T-helper 17 cell (primary cell): Measurements from ENCODE around the gene STK17A. TPM values are rescaled to one million over a fixed set of nuclear protein-coding genes. Genes with fewer than 3 reads are reported as not detected.
A peak's percentile ranks its signal among the peaks of the same experiment; 100 is the strongest.
"Not testable (repeated sequence)": the region's sequence is repeated elsewhere in the genome, so short reads cannot be mapped to it uniquely, and the experiment has no call there.

Source experiments
- ATAC-seq: fragments of 150-1000 bp; cut with Tn5 transposase; 2 replicates; pipeline ENCODE4 v1.10.0; 2021; ENCODE audit warnings: mild to moderate bottlenecking, moderate library complexity
- DNase-seq, 3 donors: peaks; one replicate each; pipeline versions ENCODE4 v3.0.0 to v3.0.0-alpha.2; 2020 to 2021
- H3K9me3 ChIP-seq: one replicate; pipeline ENCODE4 v1.7.0; 2013; ENCODE audit warnings: low read length, mild to moderate bottlenecking; ENCODE audit not compliant: control insufficient read depth, poor library complexity, severe bottlenecking
- H3K27ac Mint-ChIP-seq: one replicate; pipeline ENCODE4 v1.8.0; 2022; ENCODE audit warnings: mild to moderate bottlenecking, moderate library complexity, mixed read lengths
- H3K27me3 Mint-ChIP-seq: one replicate; pipeline ENCODE4 v1.8.0; 2022; ENCODE audit warnings: mixed read lengths
- H3K36me3 Mint-ChIP-seq: one replicate; pipeline ENCODE4 v1.8.0; 2022; ENCODE audit warnings: low read depth, mixed read lengths
- H3K4me1 Mint-ChIP-seq: one replicate; pipeline ENCODE4 v1.8.0; 2022; ENCODE audit warnings: mild to moderate bottlenecking, mixed read lengths
- H3K4me3 Mint-ChIP-seq: one replicate; pipeline ENCODE4 v1.8.0; 2022; ENCODE audit warnings: mild to moderate bottlenecking, moderate library complexity, mixed read lengths
- total RNA-seq, 4 donors: library from RNA in 2 of 4; stranded (reverse) in 2 of 4; gene quantifications; one replicate each; pipeline ENCODE4 v1.2.3 and lab custom pipeline; 2022 to 2026

The STK17A gene
- total RNA-seq, 2 donors from 2014 or later, result 107 to 124 TPM

- DNase-seq (no peak), ATAC-seq (peak; percentile 74)
- Mint-ChIP-seq H3K4me1 (peaks cover 28% of the 10 kb centered on the region), H3K27me3 (peaks cover 17% of the 10 kb centered on the region), H3K4me3 (peak overlapping the region; percentile 86), H3K27ac (peak overlapping the region; percentile 74), H3K36me3 (no peaks in the 10 kb centered on the region)
- no peaks in the 10 kb centered on the region for H3K9me3 ChIP-seq
These were observed 28.5 kb upstream of the STK17A start for GRCh38 chr7:43554423-43554822.

DNA sequence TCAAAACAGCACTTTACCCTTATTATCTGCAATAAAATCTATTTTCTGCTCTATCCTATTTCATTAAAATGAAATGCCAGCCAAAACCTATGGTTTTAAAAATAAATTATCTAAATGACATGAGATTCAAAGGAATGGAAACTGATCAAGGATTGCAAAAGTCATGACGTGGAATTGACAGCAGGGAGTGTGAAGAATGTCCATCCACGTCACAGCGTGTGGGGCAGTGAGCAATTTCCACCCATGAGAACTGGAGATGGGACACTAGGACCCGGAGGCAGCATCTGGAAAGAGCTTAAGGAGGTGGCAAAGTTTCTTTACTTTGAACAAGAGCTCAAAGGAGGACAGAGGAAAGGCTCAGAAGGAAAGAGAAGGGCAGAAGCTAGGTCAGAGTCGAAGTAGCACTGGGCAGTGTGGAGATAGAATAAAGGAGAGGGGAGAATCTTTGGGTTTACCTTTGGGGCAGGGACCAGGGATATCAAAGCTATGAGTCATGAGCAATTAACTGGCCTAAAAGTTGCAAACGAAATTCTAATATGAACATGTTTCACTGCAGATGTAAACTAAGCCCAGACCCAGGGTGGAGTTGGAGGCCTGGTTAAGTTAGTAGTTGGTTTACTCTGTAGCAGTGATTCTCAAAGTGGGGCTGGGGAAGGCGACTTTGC lies 24.9 kb upstream of the STK17A start:
- H3K36me3 Mint-ChIP-seq, result no peaks in the 10 kb centered on the region
- H3K4me3 Mint-ChIP-seq, result no peak overlapping the region
- no peak overlapping the region for H3K27ac Mint-ChIP-seq
- H3K9me3 ChIP-seq, result no peaks in the 10 kb centered on the region
- peaks cover 29% of the 10 kb centered on the region for H3K27me3 Mint-ChIP-seq
- ATAC-seq, result no peak
- no peak for DNase-seq
- peaks cover 23% of the 10 kb centered on the region for H3K4me1 Mint-ChIP-seq

DNA sequence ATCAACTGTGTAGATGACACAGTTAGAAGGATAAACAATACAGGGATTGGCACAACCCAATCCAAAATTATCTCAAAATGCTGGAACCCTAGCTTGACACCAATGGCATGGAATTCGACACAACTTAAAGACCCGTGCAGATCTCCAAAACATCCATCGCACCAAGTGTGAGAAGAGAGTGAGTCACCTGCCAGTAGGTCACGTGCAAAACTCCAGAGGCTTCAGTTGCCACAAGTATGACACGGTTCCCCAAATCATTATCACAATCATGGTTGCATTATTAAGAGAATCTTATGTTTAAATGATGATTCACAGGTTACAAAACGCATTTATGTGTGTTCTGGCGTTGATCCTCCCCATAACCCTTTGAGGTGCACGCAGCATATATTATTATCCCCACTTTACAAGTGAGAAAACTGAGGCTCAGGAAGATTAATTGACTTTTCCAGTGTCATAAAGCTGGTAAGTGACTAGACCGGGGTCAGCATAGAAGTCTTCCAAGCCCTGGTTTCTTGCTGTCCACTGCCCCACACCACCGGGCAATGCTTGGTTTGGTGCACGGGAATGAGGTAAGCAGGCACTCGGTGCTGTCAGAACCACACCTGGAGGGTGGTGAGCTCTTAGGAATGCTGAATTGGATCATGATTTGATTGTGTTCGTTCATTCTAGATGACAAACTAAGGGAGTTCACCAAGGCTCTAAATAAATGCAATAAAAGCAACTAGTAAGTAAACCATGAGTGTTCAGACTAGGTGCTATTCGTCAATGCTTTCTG lies 23.6 kb upstream of the STK17A start:
- ATAC-seq (no peak), DNase-seq (no peak)
- Mint-ChIP-seq H3K27me3 (peaks cover 35% of the 10 kb centered on the region), H3K4me3 (no peak overlapping the region), H3K4me1 (peaks cover 15% of the 10 kb centered on the region), H3K27ac (no peak overlapping the region), H3K36me3 (no peaks in the 10 kb centered on the region)
- no peaks in the 10 kb centered on the region for H3K9me3 ChIP-seq

- Mint-ChIP-seq H3K4me1 (peaks cover 9% of the 10 kb centered on the region), H3K36me3 (no peaks in the 10 kb centered on the region), H3K27ac (no peak overlapping the region), H3K4me3 (no peak overlapping the region), H3K27me3 (peaks cover 30% of the 10 kb centered on the region)
- DNase-seq (no peak), ATAC-seq (no peak)
- no peaks in the 10 kb centered on the region for H3K9me3 ChIP-seq
These were observed 23.0 kb upstream of the STK17A start for GRCh38 chr7:43559946-43560335.

- H3K27me3 Mint-ChIP-seq, result peaks cover 33% of the 10 kb centered on the region
- H3K36me3 Mint-ChIP-seq, result peaks cover 2% of the 10 kb centered on the region
- no peaks in the 10 kb centered on the region for H3K9me3 ChIP-seq
- H3K4me1 Mint-ChIP-seq, result peaks cover 8% of the 10 kb centered on the region
- H3K27ac Mint-ChIP-seq, result no peak overlapping the region
- no peak for ATAC-seq
- no peak for DNase-seq
- H3K4me3 Mint-ChIP-seq, result no peak overlapping the region
These were observed 22.1 kb upstream of the STK17A start for GRCh38 chr7:43560742-43561330.

GRCh38 chr7:43562383-43562782 lies 20.5 kb upstream of the STK17A start:
- ATAC-seq, result no peak
- no peaks in the 10 kb centered on the region for H3K9me3 ChIP-seq
- Mint-ChIP-seq H3K27me3 (peaks cover 35% of the 10 kb centered on the region), H3K4me3 (no peak overlapping the region), H3K27ac (no peak overlapping the region), H3K4me1 (peaks cover 3% of the 10 kb centered on the region), H3K36me3 (peaks cover 2% of the 10 kb centered on the region)
- no peak for DNase-seq

GRCh38 chr7:43565786-43566185 lies 17.1 kb upstream of the STK17A start:
- Mint-ChIP-seq H3K36me3 (peaks cover 2% of the 10 kb centered on the region), H3K27ac (no peak overlapping the region), H3K4me3 (no peak overlapping the region), H3K4me1 (peaks cover 4% of the 10 kb centered on the region), H3K27me3 (peaks cover 36% of the 10 kb centered on the region)
- DNase-seq (no peak), ATAC-seq (no peak)
- H3K9me3 ChIP-seq, result no peaks in the 10 kb centered on the region

DNA sequence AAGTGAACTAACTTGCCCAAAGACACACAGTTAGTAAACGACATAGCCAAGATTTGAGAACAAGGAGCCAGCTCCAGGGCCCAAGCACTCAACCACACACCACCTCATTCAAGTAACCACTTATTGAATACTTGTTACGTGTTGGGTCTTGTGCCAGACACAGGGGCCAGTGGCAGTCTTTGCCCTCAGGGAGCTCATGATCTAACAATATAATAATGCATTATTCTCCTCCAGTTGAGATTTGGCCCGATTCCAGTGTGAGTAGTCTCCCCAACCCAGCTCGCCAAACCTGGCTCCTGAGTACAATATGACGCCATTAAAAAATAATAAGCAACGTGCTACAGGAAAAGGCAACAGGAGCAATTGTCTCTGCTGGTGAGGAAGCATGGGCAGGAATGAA lies 14.4 kb upstream of the STK17A start:
- peaks cover 7% of the 10 kb centered on the region for H3K4me1 Mint-ChIP-seq

GRCh38 chr7:43569424-43569823 lies 13.5 kb upstream of the STK17A start:
- H3K9me3 ChIP-seq, result no peaks in the 10 kb centered on the region
- Mint-ChIP-seq H3K4me1 (peaks cover 7% of the 10 kb centered on the region), H3K4me3 (no peak overlapping the region), H3K27ac (no peak overlapping the region), H3K27me3 (peaks cover 10% of the 10 kb centered on the region), H3K36me3 (peaks cover 2% of the 10 kb centered on the region)
- ATAC-seq (no peak), DNase-seq (no peak)

More for the DNA sequence above, 14.4 kb upstream of the STK17A start:
- ATAC-seq (no peak), DNase-seq (no peak)
- peaks cover 2% of the 10 kb centered on the region for H3K36me3 Mint-ChIP-seq
- H3K27ac Mint-ChIP-seq, result no peak overlapping the region
- H3K9me3 ChIP-seq, result no peaks in the 10 kb centered on the region
- peaks cover 11% of the 10 kb centered on the region for H3K27me3 Mint-ChIP-seq
- no peak overlapping the region for H3K4me3 Mint-ChIP-seq

- no peak for DNase-seq
- Mint-ChIP-seq H3K36me3 (no peaks in the 10 kb centered on the region), H3K4me3 (no peak overlapping the region), H3K27me3 (peaks cover 7% of the 10 kb centered on the region), H3K27ac (peak overlapping the region; percentile 51), H3K4me1 (peaks cover 4% of the 10 kb centered on the region)
- H3K9me3 ChIP-seq, result no peaks in the 10 kb centered on the region
- ATAC-seq, result no peak
These were observed 12.1 kb upstream of the STK17A start for GRCh38 chr7:43570688-43571365.

- peaks cover 5% of the 10 kb centered on the region for H3K27me3 Mint-ChIP-seq
- no peak overlapping the region for H3K27ac Mint-ChIP-seq
- ATAC-seq (peak; percentile 76), DNase-seq (no peak)
- H3K4me1 Mint-ChIP-seq, result peaks cover 4% of the 10 kb centered on the region
- H3K9me3 ChIP-seq, result no peaks in the 10 kb centered on the region
- H3K36me3 Mint-ChIP-seq, result no peaks in the 10 kb centered on the region
- H3K4me3 Mint-ChIP-seq, result no peak overlapping the region
These were observed 10.3 kb upstream of the STK17A start for GRCh38 chr7:43572516-43573049.

DNA sequence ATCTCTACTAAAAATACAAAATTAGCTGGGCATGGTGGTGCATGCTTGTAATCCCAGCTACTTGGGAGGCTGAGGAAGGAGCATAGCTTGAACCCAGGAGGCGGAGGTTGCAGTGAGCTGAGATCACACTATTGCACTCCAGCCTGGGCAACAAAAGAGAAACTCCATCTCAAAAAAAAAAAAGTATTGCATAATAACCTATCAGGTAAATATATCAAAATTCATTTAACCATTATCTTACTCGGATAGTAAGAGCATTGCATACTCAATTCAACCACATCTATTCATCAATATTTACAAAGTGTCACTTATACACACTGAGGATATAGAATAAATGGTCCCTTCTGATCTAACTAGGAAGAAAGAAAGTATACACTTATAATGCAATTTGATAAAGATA lies 9.1 kb upstream of the STK17A start:
- not testable (repeated sequence) for DNase-seq, H3K4me3 Mint-ChIP-seq, H3K4me1 Mint-ChIP-seq, ATAC-seq, H3K27me3 Mint-ChIP-seq, H3K27ac Mint-ChIP-seq, H3K9me3 ChIP-seq, H3K36me3 Mint-ChIP-seq

DNA sequence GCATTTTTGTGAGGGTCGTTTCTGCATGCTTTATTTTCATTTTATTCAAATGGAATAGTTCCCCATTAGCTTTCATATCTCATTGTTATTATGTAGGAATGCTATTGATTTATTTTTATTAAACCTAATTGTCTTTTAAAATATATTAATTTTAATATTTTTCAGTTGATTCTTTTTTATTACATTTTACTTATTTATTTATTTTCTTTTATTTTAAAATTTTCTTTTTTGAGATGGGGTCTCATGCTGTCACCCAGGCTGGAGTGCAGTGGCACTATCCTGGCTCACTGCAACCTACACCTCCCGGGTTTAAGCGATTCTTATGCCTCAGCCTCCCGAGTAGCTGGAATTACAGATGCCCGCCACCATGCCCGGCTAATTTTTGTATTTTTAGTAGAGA lies 7.4 kb upstream of the STK17A start:
- H3K9me3 ChIP-seq, result no peaks in the 10 kb centered on the region
- Mint-ChIP-seq H3K27ac (no peak overlapping the region), H3K27me3 (peaks cover 2% of the 10 kb centered on the region), H3K4me3 (no peak overlapping the region), H3K36me3 (no peaks in the 10 kb centered on the region), H3K4me1 (peaks cover 7% of the 10 kb centered on the region)
- ATAC-seq (no peak), DNase-seq (no peak)
